NCI-H1092 (cell line): ENCODE measurements around the gene AHCYL1.
"Not testable (repeated sequence)": the region's sequence is repeated elsewhere in the genome, so short reads cannot be mapped to it uniquely, and the experiment has no call there.

Experiments
- DNase-seq: peaks from one replicate; lab custom pipeline; 2025; lab: John Stamatoyannopoulos, UW

Gene AHCYL1

GRCh38 chr1:109997204-109997866, 12.8 kb downstream of the AHCYL1 start:
- DNase-seq, result no peak

GRCh38 chr1:109997867-109998229, 13.3 kb downstream of the AHCYL1 start:
- DNase-seq, result no peak

- DNase-seq, result no peak
Observed at GRCh38 chr1:110002695-110003094, 18.1 kb downstream of the AHCYL1 start.

- DNase-seq, result no peak
Observed at GRCh38 chr1:110003747-110004428, 19.3 kb downstream of the AHCYL1 start.

GRCh38 chr1:110004583-110004982, 20.0 kb downstream of the AHCYL1 start:
- no peak for DNase-seq

GRCh38 chr1:110005971-110006370, 21.4 kb downstream of the AHCYL1 start:
- no peak for DNase-seq

GRCh38 chr1:110006516-110006915, 22.0 kb downstream of the AHCYL1 start:
- no peak for DNase-seq

GRCh38 chr1:110007046-110007830, 22.7 kb downstream of the AHCYL1 start:
- peak; percentile 82 for DNase-seq

GRCh38 chr1:110008971-110009565, 24.5 kb downstream of the AHCYL1 start:
- no peak for DNase-seq

GRCh38 chr1:110011527-110012041, 27.0 kb downstream of the AHCYL1 start:
- no peak for DNase-seq

GRCh38 chr1:110012100-110012780, 27.7 kb downstream of the AHCYL1 start:
- DNase-seq, result no peak

GRCh38 chr1:110017792-110018191, 33.2 kb downstream of the AHCYL1 start:
- DNase-seq, result no peak

GRCh38 chr1:110018396-110018795, 33.8 kb downstream of the AHCYL1 start:
- no peak for DNase-seq

- DNase-seq, result no peak
Observed at GRCh38 chr1:110019770-110020169, 35.2 kb downstream of the AHCYL1 start.

- no peak for DNase-seq
Observed at GRCh38 chr1:110021285-110021684, 36.7 kb downstream of the AHCYL1 start.

GRCh38 chr1:110024613-110025012, 40.0 kb downstream of the AHCYL1 start:
- DNase-seq, result no peak

GRCh38 chr1:110030687-110031086, 46.1 kb downstream of the AHCYL1 start:
- DNase-seq, result not testable (repeated sequence)

GRCh38 chr1:110032327-110032726, 47.8 kb downstream of the AHCYL1 start:
- DNase-seq, result no peak

- no peak for DNase-seq
Observed at GRCh38 chr1:110033421-110033820, 48.9 kb downstream of the AHCYL1 start.

GRCh38 chr1:110034040-110034450, 49.5 kb downstream of the AHCYL1 start:
- DNase-seq, result no peak

- DNase-seq, result peak; percentile 96
Observed at GRCh38 chr1:110034451-110035235, 50.1 kb downstream of the AHCYL1 start, which contains the start of gene STRIP1. Gene STRIP1, plus strand, starts transcription at chr1:110034624. Its CDS starts 14 bp downstream, at chr1:110034638.
